GM12878 (cell line): ENCODE measurements around the gene DOCK1. TPM values are rescaled to one million over a fixed set of nuclear protein-coding genes. Genes with fewer than 3 reads are reported as not detected.

Source experiments
- ATAC-seq: fragments of 200-7000 bp; cut with Tn5 transposase; 3 replicates; pipeline ENCODE4 v1.9.1; 2020; ENCODE audit warnings: mild to moderate bottlenecking, moderate library complexity
- BruUV-seq: library from RNA; stranded (reverse); fragments of 400-500 nt; replicated peaks from 2 replicates; lab custom pipeline; 2021; lab: Mats Ljungman, UMichigan
- CTCF ChIA-PET: fragments of 300-600 bp; sonication (Branson Sonifier 250); formaldehyde crosslinking; extraction: SDS; loops from one replicate; lab custom pipeline; 2021; ENCODE audit warnings: inconsistent platforms; lab: Yijun Ruan, JAX
- POLR2A ChIA-PET: fragments of 350-600 bp; formaldehyde crosslinking; extraction: SDS; loops from one replicate; lab custom pipeline; 2021; ENCODE audit warnings: inconsistent platforms; lab: Charles Lee
- RAD21 ChIA-PET: fragments of 300-600 bp; sonication (Branson Sonifier 250); formaldehyde crosslinking; loops from one replicate; lab custom pipeline; 2023; ENCODE audit warnings: antibody characterized with exemption; ENCODE audit not compliant: unreplicated experiment; lab: Charles Lee
- SMC1A ChIA-PET: fragments of 300-600 bp; sonication (Branson Sonifier 250); formaldehyde crosslinking; loops from one replicate; lab custom pipeline; 2023; ENCODE audit not compliant: unreplicated experiment, uncharacterized antibody; lab: Charles Lee
- DNase-seq: peaks from one replicate; pipeline ENCODE4 v3.0.0-alpha.2; 2011; ENCODE audit warnings: low read depth, low spot score
- FAIRE-seq: peaks from 3 replicates; lab custom pipeline; 2011; peaks lifted over from hg19 to GRCh38; lab: Jason Lieb, UNC
- H2AFZ ChIP-seq: 2 replicates; pipeline ENCODE4 v1.6.0; 2011; ENCODE audit warnings: low read depth, low read length, control low read depth; ENCODE audit not compliant: control insufficient read depth
- H3K27ac ChIP-seq: 2 replicates; pipeline ENCODE4 v1.5.1; 2011; ENCODE audit warnings: control low read depth; ENCODE audit not compliant: control insufficient read depth, insufficient read depth
- H3K27me3 ChIP-seq, 2 experiments: replicated peaks in 1 of 2; 2 replicates each; pipeline versions ENCODE4 v1.6.0 to v1.6.1; 2011; ENCODE audit warnings: low read length in 1 of 2; ENCODE audit not compliant: control insufficient read depth in 2 of 2, insufficient read depth in 2 of 2
- H3K36me3 ChIP-seq, 2 experiments: 2 replicates each; pipeline ENCODE4 v1.5.1; 2011; ENCODE audit warnings: low read length in 1 of 2; ENCODE audit not compliant: control insufficient read depth in 2 of 2, insufficient read depth in 2 of 2
- H3K4me1 ChIP-seq: 2 replicates; pipeline ENCODE4 v1.6.1; 2011; ENCODE audit warnings: mild to moderate bottlenecking, low read length, moderate library complexity, mixed read lengths; ENCODE audit not compliant: control insufficient read depth, insufficient read depth
- H3K4me2 ChIP-seq: 2 replicates; pipeline ENCODE4 v1.6.0; 2011; ENCODE audit warnings: control low read depth; ENCODE audit not compliant: control insufficient read depth, insufficient read depth
- H3K4me3 ChIP-seq: fragments of 200-600 bp; sonication (generic); 2 replicates; pipeline ENCODE4 v1.5.1; 2016
- H3K79me2 ChIP-seq: 2 replicates; pipeline ENCODE4 v1.6.0; 2011; ENCODE audit warnings: low read length; ENCODE audit not compliant: control insufficient read depth, insufficient read depth
- H3K9ac ChIP-seq: 2 replicates; pipeline ENCODE4 v1.8.0; 2011; ENCODE audit warnings: low read length, control low read depth, mixed read lengths; ENCODE audit not compliant: control insufficient read depth, insufficient read depth
- H3K9me3 ChIP-seq: replicated peaks from 3 replicates; pipeline ENCODE4 v1.5.1; 2011; ENCODE audit warnings: mild to moderate bottlenecking, low read length; ENCODE audit not compliant: control insufficient read depth, insufficient read depth
- H4K20me1 ChIP-seq: 2 replicates; pipeline ENCODE4 v1.6.0; 2011; ENCODE audit not compliant: control insufficient read depth, insufficient read depth
- CREB1 ChIP-seq: IDR thresholded peaks from 2 replicates; pipeline ENCODE4 v1.6.1; 2012; ENCODE audit warnings: low read depth, mild to moderate bottlenecking, inconsistent platforms
- EGR1 ChIP-seq, 2 experiments: IDR thresholded peaks; 1 replicate in 1 of 2; 2 replicates in 1 of 2; pipeline ENCODE4 v1.6.1; 2011 to 2012; ENCODE audit warnings: low read depth in 2 of 2, low read length in 2 of 2, borderline replicate concordance in 1 of 2, mild to moderate bottlenecking in 1 of 2, moderate library complexity in 1 of 2
- ETV6 ChIP-seq, 2 experiments: fragments of 450-650 bp in 1 of 2; IDR thresholded peaks in 1 of 2; conservative IDR thresholded peaks in 1 of 2; 2 replicates each; pipeline ENCODE4 v1.6.1; 2014; ENCODE audit warnings: antibody characterized with exemption in 1 of 2, borderline replicate concordance in 1 of 2, low read depth in 1 of 2, mild to moderate bottlenecking in 1 of 2, moderate library complexity in 1 of 2
- FOS ChIP-seq: IDR thresholded peaks from 3 replicates; pipeline ENCODE4 v1.6.1; 2011; ENCODE audit warnings: borderline replicate concordance; ENCODE audit not compliant: insufficient read length; ENCODE audit errors: extremely low read depth
- KLF5 ChIP-seq: fragments of 450-650 bp; IDR thresholded peaks from 2 replicates; pipeline ENCODE4 v1.6.1; 2014; ENCODE audit warnings: mild to moderate bottlenecking; ENCODE audit not compliant: partially characterized antibody
- MXI1 ChIP-seq: fragments of 150-350 bp; IDR thresholded peaks from 2 replicates; pipeline ENCODE4 v1.6.1; 2011; ENCODE audit warnings: low read depth, mild to moderate bottlenecking, inconsistent platforms, low read length, improper control_type of control experiment
- NR2C1 ChIP-seq: fragments of 450-650 bp; IDR thresholded peaks from 2 replicates; pipeline ENCODE4 v1.6.1; 2017; ENCODE audit warnings: antibody characterized with exemption, mild to moderate bottlenecking, moderate library complexity
- NR2F1 ChIP-seq: fragments of 450-650 bp; conservative IDR thresholded peaks from 2 replicates; pipeline ENCODE4 v1.6.1; 2017; ENCODE audit warnings: mild to moderate bottlenecking
- RB1 ChIP-seq: fragments of 450-650 bp; formaldehyde crosslinking; IDR thresholded peaks from 2 replicates; pipeline ENCODE4 v1.6.1; 2017; ENCODE audit warnings: mild to moderate bottlenecking, borderline replicate concordance
- SIX5 ChIP-seq: IDR thresholded peaks from 2 replicates; pipeline ENCODE4 v1.6.1; 2011; ENCODE audit warnings: mild to moderate bottlenecking, low read depth, low read length, moderate library complexity; ENCODE audit not compliant: severe bottlenecking
- SP1 ChIP-seq: IDR thresholded peaks from one replicate; pipeline ENCODE4 v1.6.1; 2011; ENCODE audit warnings: low read depth, low read length
- WGBS: methylation state at CpG from one replicate; pipeline ENCODE4 v1.1.6; 2016; ENCODE audit warnings: low lambda C conversion rate; ENCODE audit not compliant: insufficient replicate concordance, insufficient coverage; ENCODE audit errors: missing lambda C conversion rate; 5-methylcytosine and 5-hydroxymethylcytosine counted together
- in situ Hi-C: fragments of 300-500 bp; cut with MboI; formaldehyde crosslinking; loops from 9 replicates; pipeline ENCODE4 v1.14.3; 2018; ENCODE audit warnings: mixed read lengths
- intact Hi-C: fragments of 100-400 bp; cut with micrococcal nuclease; formaldehyde crosslinking; loops from one replicate; pipeline ENCODE4 v1.14.2; 2022; ENCODE audit not compliant: unreplicated experiment
- polyA plus RNA-seq, 11 experiments: library from polyadenylated mRNA; depleted of rRNA in 4 of 11; unstranded in 6 of 11; stranded (reverse) in 5 of 11; fragments of >200 nt; fragmentation: Nextera tagmentation in 4 of 11; fragmentation: Illumina TruSeq in 1 of 11; extraction: Ambion mirVana in 4 of 11; extraction: Trizol in 1 of 11; gene quantifications; 1 replicate in 1 of 11; 2 replicates in 10 of 11; pipeline versions ENCODE4 v1.2.1 to v1.2.3, GENCODE V29; 2011 to 2016; ENCODE audit warnings: inconsistent platforms in 2 of 11, missing spikeins in 2 of 11, low read depth in 1 of 11
- total RNA-seq, 4 experiments: library from RNA; depleted of rRNA in 3 of 4; stranded (reverse); fragments of >200 nt in 3 of 4; fragmentation: Illumina TruSeq in 1 of 4; extraction: Trizol in 1 of 4; gene quantifications; 2 replicates each; pipeline versions ENCODE4 v1.2.1 to v1.2.3, GENCODE V29; 2013 to 2021
- TF ChIP-seq, protein P1 (sequence below): IDR thresholded peaks from 2 replicates; pipeline ENCODE4 v1.6.1; 2011; ENCODE audit warnings: borderline replicate concordance, low read depth, mild to moderate bottlenecking, moderate library complexity, low read length; ENCODE audit not compliant: insufficient read depth, poor library complexity, severe bottlenecking
- TF ChIP-seq, protein P2 (sequence below): fragments of 450-650 bp; formaldehyde crosslinking; IDR thresholded peaks from 2 replicates; pipeline ENCODE4 v1.4.0; 2022; ENCODE audit warnings: mild to moderate bottlenecking, moderate library complexity
- TF ChIP-seq, protein P3 (sequence below): fragments of 450-650 bp; IDR thresholded peaks from 2 replicates; pipeline ENCODE4 v1.6.1; 2018; ENCODE audit warnings: borderline replicate concordance, mild to moderate bottlenecking; ENCODE audit not compliant: partially characterized antibody

The DOCK1 gene
- total and polyA plus RNA-seq, 10 of the 15 experiments (the other 5 are each of a cell fraction or from before 2014, with no cell fraction given) = 0.05 to 0.18 TPM; not detected in 8

DNA sequence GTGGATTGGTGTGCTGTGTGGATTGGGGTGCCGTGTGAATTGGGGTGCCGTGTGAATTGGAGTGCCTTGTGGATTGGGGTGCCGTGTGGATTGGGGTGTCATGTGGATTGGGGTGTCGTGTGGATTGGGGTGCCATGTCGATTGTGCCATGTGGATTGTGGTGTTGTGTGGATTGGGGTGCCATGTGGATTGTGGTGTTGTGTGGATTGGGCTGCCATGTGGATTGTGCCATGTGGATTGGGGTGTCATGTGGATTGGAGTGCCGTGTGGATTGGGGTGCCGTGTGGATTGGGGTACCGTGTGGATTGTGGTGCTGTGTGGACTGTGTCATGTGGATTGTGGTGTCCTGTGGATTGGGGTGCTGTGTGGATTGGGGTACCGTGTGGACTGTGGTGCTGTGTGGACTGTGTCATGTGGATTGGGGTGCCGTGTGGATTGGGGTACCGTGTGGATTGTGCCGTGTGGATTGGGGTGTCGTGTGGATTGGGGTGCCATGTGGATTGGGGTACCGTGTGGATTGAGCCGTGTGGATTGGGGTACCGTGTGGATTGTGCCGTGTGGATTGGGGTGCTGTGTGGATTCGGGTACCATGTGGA lies 523.3 kb downstream of the DOCK1 start (continued):
- TF ChIP-seq MXI1 (no peak), EGR1 (IDR thresholded peaks at IDR 0.05; ENCODE audit: borderline replicate concordance in 1 of 2, low read depth in 2 of 2, low read length in 2 of 2) (no peak), SP1 (no peak)
- TF ChIP-seq, protein P1, sequence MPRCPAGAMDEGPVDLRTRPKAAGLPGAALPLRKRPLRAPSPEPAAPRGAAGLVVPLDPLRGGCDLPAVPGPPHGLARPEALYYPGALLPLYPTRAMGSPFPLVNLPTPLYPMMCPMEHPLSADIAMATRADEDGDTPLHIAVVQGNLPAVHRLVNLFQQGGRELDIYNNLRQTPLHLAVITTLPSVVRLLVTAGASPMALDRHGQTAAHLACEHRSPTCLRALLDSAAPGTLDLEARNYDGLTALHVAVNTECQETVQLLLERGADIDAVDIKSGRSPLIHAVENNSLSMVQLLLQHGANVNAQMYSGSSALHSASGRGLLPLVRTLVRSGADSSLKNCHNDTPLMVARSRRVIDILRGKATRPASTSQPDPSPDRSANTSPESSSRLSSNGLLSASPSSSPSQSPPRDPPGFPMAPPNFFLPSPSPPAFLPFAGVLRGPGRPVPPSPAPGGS = no peak

DNA sequence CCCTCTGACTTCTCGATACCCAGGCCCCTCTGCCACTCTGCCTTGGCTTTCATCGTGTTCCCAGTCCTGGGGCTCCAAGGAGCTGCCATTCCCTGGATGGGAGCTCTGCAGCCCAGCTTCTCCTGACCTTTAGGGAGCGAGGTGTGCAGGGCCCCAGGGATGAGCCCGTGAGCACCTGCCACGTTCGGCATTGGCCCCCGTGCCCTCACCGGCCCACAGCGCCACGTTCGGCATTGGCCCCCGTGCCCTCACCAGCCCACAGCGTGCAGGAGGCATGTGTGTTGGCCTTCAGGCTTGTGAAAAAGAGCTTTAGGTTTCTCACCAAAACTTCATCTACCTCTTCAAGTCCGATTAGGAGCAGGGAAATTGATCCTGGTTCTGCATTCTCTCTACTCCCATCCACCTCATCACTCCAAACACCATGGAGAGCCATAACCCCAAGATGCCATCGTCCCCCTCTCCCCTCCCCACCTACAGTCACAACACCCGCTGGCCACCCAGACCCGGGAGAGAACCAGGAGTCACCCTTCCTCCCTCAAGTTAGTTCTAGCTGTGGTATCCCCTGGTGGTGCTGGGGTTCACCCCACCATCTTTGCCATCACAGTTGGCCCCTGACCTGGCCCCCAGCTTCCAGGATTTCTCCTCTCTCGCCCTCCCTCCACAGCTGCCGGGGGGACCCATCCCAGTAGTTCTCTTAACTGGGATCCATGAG lies 524.5 kb downstream of the DOCK1 start:
- no peaks in the 10 kb centered on the region for H3K4me1 ChIP-seq
- in situ Hi-C loops = no loop called here
- no peaks in the 10 kb centered on the region for H3K79me2 ChIP-seq
- H3K36me3 ChIP-seq = no peaks in the 10 kb centered on the region
- no peak overlapping the region for H3K4me3 ChIP-seq
- no peak overlapping the region for H3K27ac ChIP-seq
- FAIRE-seq (no peak), ATAC-seq (no peak), DNase-seq (no peak)
- H3K27me3 ChIP-seq = no peaks in the 10 kb centered on the region
- no peaks in the 10 kb centered on the region for H4K20me1 ChIP-seq
- intact Hi-C loops = no loop called here
- ChIA-PET POLR2A (no interaction called here), CTCF (no interaction called here), RAD21 (no interaction called here), SMC1A (no interaction called here)
- WGBS = 29% methylated on average over 14 of the region's 19 CpGs
- no TSS peak for BruUV-seq
- H3K9ac ChIP-seq = no peak overlapping the region
- no peak overlapping the region for H2AFZ ChIP-seq
- no peaks in the 10 kb centered on the region; the same call in 2 of the 3 replicates for H3K9me3 ChIP-seq
- H3K4me2 ChIP-seq = no peak overlapping the region
- TF ChIP-seq NR2F1 = no peak
- TF ChIP-seq CREB1 = no peak
- no peak for TF ChIP-seq NR2C1
- TF ChIP-seq ETV6 (conservative IDR thresholded peaks at IDR 0.05 in 1 of 2, IDR thresholded peaks at IDR 0.05 in 1 of 2; ENCODE audit: borderline replicate concordance in 1 of 2, low read depth in 1 of 2) = no peak
- TF ChIP-seq RB1 = no peak
- TF ChIP-seq, protein P2, sequence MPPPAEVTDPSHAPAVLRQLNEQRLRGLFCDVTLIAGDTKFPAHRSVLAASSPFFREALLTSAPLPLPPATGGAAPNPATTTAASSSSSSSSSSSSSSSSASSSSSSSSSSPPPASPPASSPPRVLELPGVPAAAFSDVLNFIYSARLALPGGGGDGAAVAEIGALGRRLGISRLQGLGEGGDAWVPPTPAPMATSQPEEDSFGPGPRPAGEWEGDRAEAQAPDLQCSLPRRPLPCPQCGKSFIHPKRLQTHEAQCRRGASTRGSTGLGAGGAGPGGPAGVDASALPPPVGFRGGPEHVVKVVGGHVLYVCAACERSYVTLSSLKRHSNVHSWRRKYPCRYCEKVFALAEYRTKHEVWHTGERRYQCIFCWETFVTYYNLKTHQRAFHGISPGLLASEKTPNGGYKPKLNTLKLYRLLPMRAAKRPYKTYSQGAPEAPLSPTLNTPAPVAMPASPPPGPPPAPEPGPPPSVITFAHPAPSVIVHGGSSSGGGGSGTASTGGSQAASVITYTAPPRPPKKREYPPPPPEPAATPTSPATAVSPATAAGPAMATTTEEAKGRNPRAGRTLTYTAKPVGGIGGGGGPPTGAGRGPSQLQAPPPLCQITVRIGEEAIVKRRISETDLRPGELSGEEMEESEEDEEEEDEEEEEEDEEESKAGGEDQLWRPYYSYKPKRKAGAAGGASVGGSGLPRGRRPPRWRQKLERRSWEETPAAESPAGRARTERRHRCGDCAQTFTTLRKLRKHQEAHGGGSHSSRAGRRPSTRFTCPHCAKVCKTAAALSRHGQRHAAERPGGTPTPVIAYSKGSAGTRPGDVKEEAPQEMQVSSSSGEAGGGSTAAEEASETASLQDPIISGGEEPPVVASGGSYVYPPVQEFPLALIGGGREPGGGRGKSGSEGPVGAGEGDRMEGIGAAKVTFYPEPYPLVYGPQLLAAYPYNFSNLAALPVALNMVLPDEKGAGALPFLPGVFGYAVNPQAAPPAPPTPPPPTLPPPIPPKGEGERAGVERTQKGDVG (CRISPR knock-in tag) = no peak
- no peak for TF ChIP-seq KLF5
- no peak for TF ChIP-seq FOS
- TF ChIP-seq, protein P3, sequence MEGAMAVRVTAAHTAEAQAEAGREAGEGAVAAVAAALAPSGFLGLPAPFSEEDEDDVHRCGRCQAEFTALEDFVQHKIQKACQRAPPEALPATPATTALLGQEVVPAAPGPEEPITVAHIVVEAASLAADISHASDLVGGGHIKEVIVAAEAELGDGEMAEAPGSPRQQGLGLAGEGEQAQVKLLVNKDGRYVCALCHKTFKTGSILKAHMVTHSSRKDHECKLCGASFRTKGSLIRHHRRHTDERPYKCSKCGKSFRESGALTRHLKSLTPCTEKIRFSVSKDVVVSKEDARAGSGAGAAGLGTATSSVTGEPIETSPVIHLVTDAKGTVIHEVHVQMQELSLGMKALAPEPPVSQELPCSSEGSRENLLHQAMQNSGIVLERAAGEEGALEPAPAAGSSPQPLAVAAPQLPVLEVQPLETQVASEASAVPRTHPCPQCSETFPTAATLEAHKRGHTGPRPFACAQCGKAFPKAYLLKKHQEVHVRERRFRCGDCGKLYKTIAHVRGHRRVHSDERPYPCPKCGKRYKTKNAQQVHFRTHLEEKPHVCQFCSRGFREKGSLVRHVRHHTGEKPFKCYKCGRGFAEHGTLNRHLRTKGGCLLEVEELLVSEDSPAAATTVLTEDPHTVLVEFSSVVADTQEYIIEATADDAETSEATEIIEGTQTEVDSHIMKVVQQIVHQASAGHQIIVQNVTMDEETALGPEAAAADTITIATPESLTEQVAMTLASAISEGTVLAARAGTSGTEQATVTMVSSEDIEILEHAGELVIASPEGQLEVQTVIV = no peak
- no peak for TF ChIP-seq SIX5
